OCI-LY1 (cell line): ENCODE results near the gene OR52A1.

ENCODE experiments used
- CTCF ChIP-seq: fragments of 200-600 bp; sonication (generic), shearing (Covaris generic); IDR thresholded peaks from 2 replicates; pipeline ENCODE4 v1.5.1; 2017; ENCODE audit warnings: mild to moderate bottlenecking, antibody characterized with exemption, low read length, moderate library complexity, mixed read lengths
- EZH2 ChIP-seq: fragments of 200-600 bp; sonication (generic), shearing (Covaris generic); IDR thresholded peaks from 2 replicates; pipeline ENCODE4 v1.8.0; 2017; ENCODE audit warnings: borderline replicate concordance, mixed run types, mild to moderate bottlenecking, antibody characterized with exemption, low read length, moderate library complexity, mixed read lengths

- TF ChIP-seq EZH2 (no peak), CTCF (no peak)
Measured at GRCh38 chr11:5124891-5125620, 29.5 kb downstream of the OR52A1 start.
